Esophagus squamous epithelium (tissue), 5 donors: ENCODE data around the gene EN2. TPM values are rescaled to one million over a fixed set of nuclear protein-coding genes. Genes with fewer than 3 reads are reported as not detected.

ENCODE experiments used
- DNase-seq: peaks from one replicate; lab custom pipeline; 2025; lab: John Stamatoyannopoulos, UW
- H3K27ac ChIP-seq, 4 donors: fragments of 200-600 bp; sonication (generic); one replicate each; pipeline ENCODE4 v1.5.1; 2016 to 2019; ENCODE audit warnings: mild to moderate bottlenecking in 1 of 4
- H3K27me3 ChIP-seq, 4 donors: fragments of 200-600 bp; sonication (generic); 1 replicate in 3 of 4; 2 replicates in 1 of 4; pipeline versions ENCODE4 v1.5.1 to v1.6.0; 2017 to 2021; ENCODE audit warnings: antibody characterized with exemption in 1 of 4
- H3K36me3 ChIP-seq, 3 donors: fragments of 200-600 bp; sonication (generic); one replicate each; pipeline ENCODE4 v1.5.1; 2016 to 2019
- H3K4me1 ChIP-seq, 3 donors: fragments of 200-600 bp; sonication (generic); one replicate each; pipeline ENCODE4 v1.5.1; 2017 to 2019
- H3K4me3 ChIP-seq, 4 donors: fragments of 200-600 bp; sonication (generic); 1 replicate in 3 of 4; 2 replicates in 1 of 4; pipeline ENCODE4 v1.5.1; 2016 to 2019; ENCODE audit warnings: mild to moderate bottlenecking in 2 of 4, moderate library complexity in 1 of 4
- H3K9me3 ChIP-seq, 3 donors: fragments of 200-600 bp; sonication (generic); one replicate each; pipeline ENCODE4 v1.5.1; 2016 to 2019
- CTCF ChIP-seq, 6 experiments: fragments of 450-650 bp in 4 of 6; fragments of 200-600 bp in 2 of 6; sonication (generic) in 2 of 6; IDR thresholded peaks; one replicate each; pipeline ENCODE4 v1.5.1; 2016 to 2019; ENCODE audit warnings: antibody characterized with exemption in 6 of 6, mild to moderate bottlenecking in 4 of 6, moderate library complexity in 4 of 6
- POLR2A ChIP-seq, 4 donors: fragments of 450-650 bp; IDR thresholded peaks; one replicate each; pipeline ENCODE4 v1.6.1; 2017; ENCODE audit warnings: antibody characterized with exemption in 4 of 4, mild to moderate bottlenecking in 4 of 4, moderate library complexity in 3 of 4
- WGBS, 2 donors: methylation state at CpG; one replicate each; pipeline ENCODE4 v1.1.5; 2018; 5-methylcytosine and 5-hydroxymethylcytosine counted together
- intact Hi-C: fragments of 100-400 bp; cut with DNase I; formaldehyde crosslinking; loops from one replicate; pipeline ENCODE4 v1.15.0; 2022
- total RNA-seq, 4 donors: library from RNA; depleted of rRNA; stranded (reverse); fragments of >200 nt; gene quantifications; one replicate each; pipeline ENCODE4 v1.1.0, GENCODE V29; 2016
- donor health status: DM: yes; HTN: yes; CAD: no.

EN2 gene
- total RNA-seq, 4 donors from 2014 or later, result under 0.01 TPM; not detected in 3

- Histone ChIP-seq H3K4me1 (peaks cover 12 to 29% (median 17%) of the 10 kb centered on the region in 3 donors), H3K36me3 (no peaks in the 10 kb centered on the region), H3K27me3 (peaks cover 67 to 100% (median 79%) of the 10 kb centered on the region in 4 donors), H3K9me3 (no peaks in the 10 kb centered on the region), H3K4me3 (no peak overlapping the region), H3K27ac (no peak overlapping the region)
- 20 to 30% methylated on average over 22 to 27 of the region's 33 CpGs for WGBS, 2 donors
- no peak for DNase-seq
- intact Hi-C loops, result no loop called here
- TF ChIP-seq CTCF (IDR thresholded peaks at IDR 0.05) (no peak), POLR2A (IDR thresholded peaks at IDR 0.05) (no peak)
These were observed 7.2 kb downstream of the EN2 start for GRCh38 chr7:155464948-155465739.

- Histone ChIP-seq H3K36me3 (no peaks in the 10 kb centered on the region), H3K4me1 (peaks cover 12 to 29% (median 17%) of the 10 kb centered on the region in 3 donors), H3K27me3 (peaks cover 62 to 100% (median 76%) of the 10 kb centered on the region in 4 donors), H3K27ac (no peak overlapping the region), H3K9me3 (no peaks in the 10 kb centered on the region), H3K4me3 (no peak overlapping the region)
- TF ChIP-seq POLR2A (IDR thresholded peaks at IDR 0.05) (no peak), CTCF (IDR thresholded peaks at IDR 0.05) (no peak)
- DNase-seq, result no peak
- intact Hi-C loops, result no loop called here
- WGBS, 2 donors, result 14 to 19% methylated on average over 9 of the region's 9 CpGs
These were observed 7.8 kb downstream of the EN2 start for GRCh38 chr7:155465761-155466141.

GRCh38 chr7:155466142-155466813 lies 8.3 kb downstream of the EN2 start:
- no peaks in the 10 kb centered on the region for H3K9me3 ChIP-seq
- H3K36me3 ChIP-seq, result no peaks in the 10 kb centered on the region
- peaks cover 60 to 100% (median 73%) of the 10 kb centered on the region in 4 donors for H3K27me3 ChIP-seq
- H3K27ac ChIP-seq, result no peak overlapping the region
- TF ChIP-seq CTCF (IDR thresholded peaks at IDR 0.05) (no peak), POLR2A (IDR thresholded peaks at IDR 0.05) (no peak)
- no peak for DNase-seq
- intact Hi-C loops, result no loop called here
- WGBS, 2 donors, result 10 to 19% methylated on average over 6 to 7 of the region's 42 CpGs
- H3K4me1 ChIP-seq, result peaks cover 12 to 31% (median 18%) of the 10 kb centered on the region in 3 donors
- H3K4me3 ChIP-seq, result peak overlapping the region in 1 of 4 donors; percentile 2

- H3K4me3 ChIP-seq, result peak overlapping the region in 2 of 4 donors; percentile 2 to 29
- no peaks in the 10 kb centered on the region for H3K36me3 ChIP-seq
- H3K27ac ChIP-seq, result no peak overlapping the region
- peaks cover 54 to 100% (median 70%) of the 10 kb centered on the region in 4 donors for H3K27me3 ChIP-seq
- TF ChIP-seq CTCF (IDR thresholded peaks at IDR 0.05) (no peak), POLR2A (IDR thresholded peaks at IDR 0.05) (no peak)
- H3K4me1 ChIP-seq, result peaks cover 12 to 39% (median 21%) of the 10 kb centered on the region in 3 donors
- no peaks in the 10 kb centered on the region for H3K9me3 ChIP-seq
- 7 to 13% methylated on average over 25 to 34 of the region's 78 CpGs for WGBS, 2 donors
- intact Hi-C loops, result no loop called here
- DNase-seq, result no peak
These were observed 9.1 kb downstream of the EN2 start for GRCh38 chr7:155466814-155467733.
